Renal pelvis (tissue), 4 donors: ENCODE data around the gene FNDC3B. TPM values are rescaled to one million over a fixed set of nuclear protein-coding genes. Genes with fewer than 3 reads are reported as not detected.
A peak's percentile ranks its signal among the peaks of the same experiment; 100 is the strongest.

Source experiments
- DNase-seq: peaks from one replicate; pipeline ENCODE4 v3.0.0-alpha.2; 2013
- polyA plus RNA-seq, 3 donors: library from polyadenylated mRNA; unstranded; fragments of 120-200 nt; gene quantifications; one replicate each; pipeline ENCODE4 v1.2.1, GENCODE V29; 2013; ENCODE audit not compliant: insufficient read length in 3 of 3

Gene FNDC3B
- polyA plus RNA-seq, 3 donors: 52.8 to 61.6 (median 59.7) TPM

DNA sequence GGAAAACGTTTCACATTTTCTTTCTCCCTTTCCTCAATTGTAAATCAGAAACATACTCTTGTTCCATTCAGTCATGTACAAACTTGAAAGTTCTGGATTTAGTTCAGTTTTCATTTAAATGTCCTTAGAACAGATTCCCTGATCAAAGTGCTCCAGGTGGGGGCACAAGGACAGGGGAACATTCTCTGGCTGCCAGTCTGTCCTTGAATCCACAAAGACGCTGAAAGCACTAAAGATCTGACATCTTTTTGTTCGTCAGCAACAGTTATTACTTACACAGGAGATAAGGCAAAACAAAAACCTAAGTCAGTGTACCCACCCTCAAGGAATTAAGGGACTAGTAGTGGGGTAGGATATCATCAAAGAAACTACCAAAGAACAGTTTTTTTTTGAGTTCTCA, 269.7 kb downstream of the FNDC3B start:
- no peak for DNase-seq

- DNase-seq: no peak
Measured at GRCh38 chr3:172309741-172310427, 270.5 kb downstream of the FNDC3B start.

DNA sequence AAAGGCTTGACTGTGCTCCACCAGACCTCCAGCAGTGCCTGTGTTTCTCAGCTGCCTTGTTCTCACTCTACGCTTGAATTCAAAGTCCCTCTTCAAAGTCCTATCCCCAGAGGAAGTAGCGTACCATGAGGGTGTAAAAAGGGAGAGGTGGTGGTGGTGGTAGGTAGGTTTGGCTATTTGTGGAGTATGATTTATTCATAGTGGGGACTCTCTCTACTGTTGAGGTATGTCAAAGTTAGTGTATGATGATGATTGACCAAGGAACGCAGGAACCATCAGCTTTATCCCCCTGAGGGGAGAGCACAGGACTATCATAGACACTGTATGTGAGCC, 271.0 kb downstream of the FNDC3B start:
- DNase-seq: no peak

DNA sequence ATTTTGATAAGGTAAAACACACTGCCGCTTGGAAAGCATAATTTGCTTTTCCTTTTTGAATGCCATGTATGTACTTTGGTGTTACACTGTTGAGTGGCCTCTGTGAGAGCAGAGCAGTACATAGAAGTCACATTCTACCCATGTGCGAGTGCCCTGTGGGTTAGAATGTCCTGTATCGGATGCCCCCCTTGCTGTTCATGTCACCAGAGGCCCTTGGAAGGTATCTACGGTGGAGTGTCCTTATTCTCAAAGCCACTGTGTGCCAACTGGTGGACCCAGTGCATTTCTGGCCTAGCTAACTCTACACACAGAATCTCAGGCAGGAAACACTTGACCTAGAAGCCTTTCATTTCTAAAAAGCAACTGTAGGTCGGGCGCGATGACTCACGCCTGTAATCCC, 271.8 kb downstream of the FNDC3B start:
- no peak for DNase-seq

DNA sequence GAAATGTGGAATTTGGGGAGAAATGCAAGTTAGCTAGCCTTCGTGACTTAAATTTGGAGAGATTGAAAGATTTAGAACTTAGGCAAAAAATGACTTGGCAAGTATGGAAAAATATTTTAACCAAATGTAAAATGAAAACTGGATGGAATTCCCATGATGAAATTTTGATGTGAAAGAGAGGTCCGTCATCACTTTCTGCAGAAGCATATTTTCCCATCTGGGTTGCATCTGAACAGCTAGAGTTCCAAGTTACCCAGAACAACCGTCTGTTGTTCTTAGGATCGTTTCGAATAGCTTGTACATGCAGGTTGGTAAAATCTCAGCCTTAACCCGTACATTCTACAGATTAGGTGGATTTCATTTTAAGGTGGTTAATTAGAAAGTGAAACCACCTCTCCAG, 272.6 kb downstream of the FNDC3B start:
- DNase-seq: no peak

- no peak for DNase-seq
Measured at GRCh38 chr3:172312711-172313110, 273.3 kb downstream of the FNDC3B start.

GRCh38 chr3:172313671-172314070, 274.3 kb downstream of the FNDC3B start:
- DNase-seq: no peak

- no peak for DNase-seq
Measured at GRCh38 chr3:172314591-172315160, 275.3 kb downstream of the FNDC3B start.

GRCh38 chr3:172315401-172316091, 276.2 kb downstream of the FNDC3B start:
- DNase-seq: no peak

DNA sequence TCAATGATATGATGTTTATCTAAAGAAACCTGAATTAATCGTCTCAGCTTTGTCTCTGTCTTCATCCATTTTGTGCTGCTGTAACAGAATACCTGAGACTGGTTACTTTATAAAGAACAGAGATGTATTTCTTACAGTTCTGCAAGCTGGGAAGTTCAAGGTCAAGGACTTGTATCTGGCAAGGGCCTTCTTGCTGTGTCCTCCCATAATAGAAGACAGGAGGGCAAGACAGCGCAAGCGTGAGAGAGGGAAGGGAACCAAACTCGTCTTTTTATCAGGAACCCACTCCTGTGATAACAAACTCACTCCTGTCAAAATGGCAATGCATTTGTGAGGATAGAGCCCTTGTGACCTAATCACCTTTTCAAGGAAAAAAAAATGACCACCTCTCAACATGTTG, 277.4 kb downstream of the FNDC3B start:
- no peak for DNase-seq

DNA sequence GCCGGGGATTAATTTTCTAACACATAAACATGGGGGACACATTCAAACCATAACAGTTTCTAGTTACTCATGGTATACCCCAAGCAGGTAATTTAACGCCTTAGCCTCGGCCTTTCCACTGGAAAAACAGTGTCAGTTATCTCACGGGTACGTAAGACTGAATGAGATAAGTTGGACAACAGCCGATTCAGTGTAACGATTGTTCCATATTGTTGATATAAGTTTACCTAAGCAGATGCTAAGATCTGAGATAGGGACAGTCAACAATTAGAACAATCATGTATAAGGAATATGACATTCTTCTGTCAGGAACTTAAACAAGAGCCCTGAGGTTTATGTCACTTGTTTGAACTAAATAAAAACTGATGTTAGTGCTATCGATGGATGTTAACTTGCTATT, 278.1 kb downstream of the FNDC3B start:
- DNase-seq: no peak

DNA sequence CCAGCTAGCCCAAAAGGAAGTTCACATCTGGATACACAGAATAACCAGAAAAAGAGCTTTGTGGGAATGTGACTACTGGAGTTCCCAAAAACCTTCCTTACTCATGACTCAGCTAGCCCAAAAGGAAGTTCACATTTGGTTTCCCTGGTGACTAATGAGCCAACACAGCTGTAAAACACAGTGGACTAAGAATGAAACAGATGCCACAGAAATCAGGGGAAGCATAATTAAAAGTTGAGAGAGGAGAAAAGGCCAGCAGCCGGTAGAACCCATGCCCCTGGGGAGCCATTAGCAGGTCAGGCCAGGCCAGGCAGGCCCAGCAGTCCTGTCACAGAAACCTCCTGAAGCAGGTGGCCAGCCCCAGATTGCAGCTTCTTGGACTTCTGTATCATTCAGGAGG, 278.6 kb downstream of the FNDC3B start:
- peak; percentile 50 for DNase-seq

- DNase-seq: no peak
Measured at GRCh38 chr3:172319595-172319994, 280.2 kb downstream of the FNDC3B start.

- no peak for DNase-seq
Measured at GRCh38 chr3:172320468-172320867, 281.1 kb downstream of the FNDC3B start.

- DNase-seq: no peak
Measured at GRCh38 chr3:172321035-172321434, 281.7 kb downstream of the FNDC3B start.

DNA sequence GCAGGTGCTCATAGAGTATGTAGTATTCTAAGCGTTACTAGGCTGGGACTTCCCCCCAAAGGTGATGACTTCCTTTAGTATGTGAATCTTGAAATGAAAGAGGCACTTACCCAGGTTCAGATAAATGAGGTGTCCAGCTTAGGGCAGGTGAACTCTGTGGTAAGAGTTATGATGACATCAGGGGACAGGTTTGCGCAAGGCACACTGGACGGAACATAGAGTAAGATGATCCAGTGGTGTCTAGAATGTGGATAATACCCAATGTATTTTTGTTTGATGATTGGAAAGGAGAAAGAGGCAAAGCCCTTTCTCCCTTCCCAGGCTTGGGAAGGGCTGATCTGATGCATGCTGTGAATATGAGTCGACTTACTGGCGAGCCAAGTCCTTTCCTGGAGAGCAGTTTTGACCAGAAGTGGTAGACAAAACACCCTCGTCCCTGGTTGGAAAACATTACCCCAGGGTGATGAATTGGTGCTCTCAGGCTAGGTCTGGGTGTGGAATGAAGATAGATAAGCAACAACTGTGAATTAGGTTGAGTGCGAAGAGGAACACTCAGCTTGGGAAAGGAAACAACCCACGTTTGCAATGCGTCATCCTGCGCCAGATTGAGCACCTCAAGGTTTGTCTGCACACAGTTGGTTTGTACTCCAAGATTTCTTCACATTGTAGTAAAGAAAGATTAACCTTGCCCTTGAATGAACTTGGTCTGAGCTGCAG, 284.7 kb downstream of the FNDC3B start:
- DNase-seq: no peak

DNA sequence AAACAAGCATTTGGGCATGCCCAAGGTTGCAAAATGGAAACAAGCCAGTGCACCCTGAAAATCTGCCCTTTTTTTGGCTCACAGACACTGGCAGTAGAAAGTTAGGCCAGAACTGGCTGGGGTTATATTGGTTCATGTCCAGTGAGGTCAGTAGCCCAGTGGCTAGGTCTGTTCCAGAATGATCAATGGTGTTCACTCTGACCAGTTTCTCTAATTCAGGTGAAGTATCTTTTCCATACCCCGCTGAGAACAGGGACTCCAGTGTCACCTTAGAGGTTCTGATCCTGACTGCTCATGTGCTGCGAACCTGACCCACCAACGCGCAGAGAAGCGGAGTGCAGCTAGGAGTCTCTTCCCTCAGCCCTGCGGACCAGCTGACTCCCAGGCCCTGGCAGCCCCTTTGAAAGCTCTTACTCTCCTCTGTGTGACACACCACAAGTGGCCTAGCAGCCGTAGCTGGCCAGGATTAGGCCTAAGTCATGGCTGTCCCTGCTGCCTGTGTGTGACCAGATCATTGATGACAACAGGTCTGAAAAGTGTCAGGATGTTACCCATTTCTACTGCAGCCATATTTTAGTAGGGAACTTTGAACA, 285.3 kb downstream of the FNDC3B start:
- no peak for DNase-seq

GRCh38 chr3:172325461-172325860, 286.1 kb downstream of the FNDC3B start:
- no peak for DNase-seq

- DNase-seq: no peak
Measured at GRCh38 chr3:172326993-172327392, 287.6 kb downstream of the FNDC3B start.

DNA sequence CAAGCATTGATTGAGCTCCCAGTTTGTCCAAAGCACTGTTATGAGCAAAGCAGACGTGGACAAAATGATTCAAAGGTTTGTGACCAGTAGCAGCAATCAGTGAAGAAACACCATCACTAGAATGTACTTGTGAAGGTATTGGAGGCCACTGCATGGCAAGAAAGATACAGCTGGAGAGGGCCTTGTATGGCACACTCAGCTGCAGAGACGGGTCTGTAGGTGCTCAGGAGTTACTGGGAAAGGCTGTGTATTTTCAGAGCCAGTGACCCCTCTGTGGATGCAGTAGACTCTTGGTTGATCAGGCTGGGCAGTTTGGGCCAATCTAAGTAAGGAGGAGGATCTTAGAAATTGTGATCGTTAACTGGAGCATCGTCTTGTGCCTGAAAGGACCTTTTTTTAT, 288.9 kb downstream of the FNDC3B start:
- DNase-seq: no peak

- no peak for DNase-seq
Measured at GRCh38 chr3:172329070-172329469, 289.7 kb downstream of the FNDC3B start.

- no peak for DNase-seq
Measured at GRCh38 chr3:172330413-172330812, 291.0 kb downstream of the FNDC3B start.
